HEK293 (cell line): ENCODE measurements around the gene CRLF2.
A peak's percentile ranks its signal among the peaks of the same experiment; 100 is the strongest.

Experiments
- GLIS2 ChIP-seq: fragments of 450-650 bp; formaldehyde crosslinking; IDR thresholded peaks from 2 replicates; pipeline ENCODE4 v1.5.1; 2016; ENCODE audit warnings: missing biosample characterization, missing genetic modification characterization
- MZF1 ChIP-seq: fragments of 450-650 bp; formaldehyde crosslinking; IDR thresholded peaks from 2 replicates; pipeline ENCODE4 v1.5.1; 2017; ENCODE audit warnings: missing biosample characterization, missing genetic modification characterization, borderline replicate concordance
- SCRT1 ChIP-seq: fragments of 450-650 bp; formaldehyde crosslinking; IDR thresholded peaks from 2 replicates; pipeline ENCODE4 v1.5.1; 2016; ENCODE audit warnings: missing biosample characterization, missing genetic modification characterization, borderline replicate concordance
- TRIM28 ChIP-seq: IDR thresholded peaks from 2 replicates; pipeline ENCODE4 v1.6.1; 2011; ENCODE audit warnings: low read length, control low read depth, borderline replicate concordance
- ZBTB17 ChIP-seq: fragments of 450-650 bp; formaldehyde crosslinking; IDR thresholded peaks from 2 replicates; pipeline ENCODE4 v1.5.1; 2016; ENCODE audit warnings: missing biosample characterization, missing genetic modification characterization
- ZBTB7A ChIP-seq: fragments of 450-650 bp; formaldehyde crosslinking; IDR thresholded peaks from 2 replicates; pipeline ENCODE4 v1.5.1; 2016; ENCODE audit warnings: low read depth, missing biosample characterization, missing genetic modification characterization
- ZBTB8A ChIP-seq: fragments of 450-650 bp; formaldehyde crosslinking; IDR thresholded peaks from 2 replicates; pipeline ENCODE4 v1.5.1; 2016; ENCODE audit warnings: missing biosample characterization, missing genetic modification characterization
- ZFHX2 ChIP-seq: fragments of 450-650 bp; formaldehyde crosslinking; conservative IDR thresholded peaks from 2 replicates; pipeline ENCODE4 v1.5.1; 2016; ENCODE audit warnings: missing biosample characterization, missing genetic modification characterization
- ZFP3 ChIP-seq: fragments of 450-650 bp; formaldehyde crosslinking; IDR thresholded peaks from 2 replicates; pipeline ENCODE4 v1.5.1; 2016; ENCODE audit warnings: low read depth, missing biosample characterization, missing genetic modification characterization
- ZIC2 ChIP-seq: fragments of 450-650 bp; formaldehyde crosslinking; IDR thresholded peaks from 2 replicates; pipeline ENCODE4 v1.5.1; 2016; ENCODE audit warnings: missing biosample characterization, missing genetic modification characterization
- ZNF114 ChIP-seq: fragments of 450-650 bp; formaldehyde crosslinking; IDR thresholded peaks from 2 replicates; pipeline ENCODE4 v1.5.0; 2017; ENCODE audit warnings: missing biosample characterization, missing genetic modification characterization
- ZNF146 ChIP-seq: fragments of 450-650 bp; formaldehyde crosslinking; IDR thresholded peaks from 2 replicates; pipeline ENCODE4 v1.5.1; 2016; ENCODE audit warnings: missing biosample characterization, missing genetic modification characterization
- ZNF155 ChIP-seq: fragments of 450-650 bp; formaldehyde crosslinking; IDR thresholded peaks from 2 replicates; pipeline ENCODE4 v1.5.1; 2016; ENCODE audit warnings: missing biosample characterization, missing genetic modification characterization
- ZNF157 ChIP-seq: fragments of 450-650 bp; formaldehyde crosslinking; IDR thresholded peaks from 2 replicates; pipeline ENCODE4 v1.5.1; 2016; ENCODE audit warnings: missing biosample characterization, missing genetic modification characterization
- ZNF239 ChIP-seq: fragments of 450-650 bp; formaldehyde crosslinking; IDR thresholded peaks from 2 replicates; pipeline ENCODE4 v1.5.1; 2016; ENCODE audit warnings: missing biosample characterization, missing genetic modification characterization
- ZNF248 ChIP-seq: fragments of 450-650 bp; formaldehyde crosslinking; IDR thresholded peaks from 2 replicates; pipeline ENCODE4 v1.5.1; 2017; ENCODE audit warnings: missing biosample characterization, missing genetic modification characterization
- ZNF266 ChIP-seq: fragments of 450-650 bp; formaldehyde crosslinking; IDR thresholded peaks from 2 replicates; pipeline ENCODE4 v1.5.1; 2016; ENCODE audit warnings: missing biosample characterization, missing genetic modification characterization, low read depth
- ZNF302 ChIP-seq: fragments of 450-650 bp; formaldehyde crosslinking; IDR thresholded peaks from 2 replicates; pipeline ENCODE4 v1.5.1; 2016; ENCODE audit warnings: missing biosample characterization, missing genetic modification characterization, low read depth
- ZNF404 ChIP-seq: fragments of 450-650 bp; formaldehyde crosslinking; IDR thresholded peaks from 2 replicates; pipeline ENCODE4 v1.5.1; 2017; ENCODE audit warnings: missing biosample characterization, missing genetic modification characterization
- ZNF596 ChIP-seq: fragments of 450-650 bp; IDR thresholded peaks from 2 replicates; pipeline ENCODE4 v1.5.0; 2018; ENCODE audit warnings: missing biosample characterization, mild to moderate bottlenecking, missing genetic modification characterization, moderate library complexity
- ZNF600 ChIP-seq: fragments of 450-650 bp; formaldehyde crosslinking; IDR thresholded peaks from 2 replicates; pipeline ENCODE4 v1.5.1; 2016; ENCODE audit warnings: missing biosample characterization, missing genetic modification characterization
- ZNF626 ChIP-seq: fragments of 450-650 bp; sonication (Bioruptor Pico); formaldehyde crosslinking; IDR thresholded peaks from 2 replicates; pipeline ENCODE4 v1.5.1; 2018; ENCODE audit warnings: missing biosample characterization, missing genetic modification characterization, inconsistent platforms
- ZNF654 ChIP-seq: fragments of 450-650 bp; formaldehyde crosslinking; IDR thresholded peaks from 2 replicates; pipeline ENCODE4 v1.5.1; 2016; ENCODE audit warnings: low read depth, missing biosample characterization, missing genetic modification characterization
- ZNF677 ChIP-seq: fragments of 450-650 bp; IDR thresholded peaks from 2 replicates; pipeline ENCODE4 v1.5.0; 2018; ENCODE audit warnings: missing biosample characterization, mild to moderate bottlenecking, missing genetic modification characterization, moderate library complexity
- ZNF76 ChIP-seq: fragments of 450-650 bp; formaldehyde crosslinking; IDR thresholded peaks from 2 replicates; pipeline ENCODE4; 2016; ENCODE audit warnings: low read depth, missing biosample characterization, missing genetic modification characterization, borderline replicate concordance
- ZXDB ChIP-seq: fragments of 450-650 bp; formaldehyde crosslinking; IDR thresholded peaks from 2 replicates; pipeline ENCODE4 v1.5.1; 2016; ENCODE audit warnings: missing biosample characterization, missing genetic modification characterization
- TF ChIP-seq, protein P1 (sequence below): fragments of 450-650 bp; formaldehyde crosslinking; IDR thresholded peaks from 2 replicates; pipeline ENCODE4 v1.5.1; 2016; ENCODE audit warnings: missing biosample characterization, missing genetic modification characterization
- TF ChIP-seq, protein P2 (sequence below): fragments of 450-650 bp; formaldehyde crosslinking; conservative IDR thresholded peaks from 2 replicates; pipeline ENCODE4 v1.5.1; 2016; ENCODE audit warnings: low read depth, missing biosample characterization, missing genetic modification characterization
- TF ChIP-seq, protein P3 (sequence below): fragments of 450-650 bp; IDR thresholded peaks from 2 replicates; pipeline ENCODE4 v1.5.1; 2018; ENCODE audit warnings: missing biosample characterization, missing genetic modification characterization
- TF ChIP-seq, protein P4 (sequence below): fragments of 450-650 bp; formaldehyde crosslinking; IDR thresholded peaks from 2 replicates; pipeline ENCODE4 v1.5.1; 2017; ENCODE audit warnings: missing biosample characterization, mild to moderate bottlenecking, missing genetic modification characterization, moderate library complexity

The CRLF2 gene

DNA sequence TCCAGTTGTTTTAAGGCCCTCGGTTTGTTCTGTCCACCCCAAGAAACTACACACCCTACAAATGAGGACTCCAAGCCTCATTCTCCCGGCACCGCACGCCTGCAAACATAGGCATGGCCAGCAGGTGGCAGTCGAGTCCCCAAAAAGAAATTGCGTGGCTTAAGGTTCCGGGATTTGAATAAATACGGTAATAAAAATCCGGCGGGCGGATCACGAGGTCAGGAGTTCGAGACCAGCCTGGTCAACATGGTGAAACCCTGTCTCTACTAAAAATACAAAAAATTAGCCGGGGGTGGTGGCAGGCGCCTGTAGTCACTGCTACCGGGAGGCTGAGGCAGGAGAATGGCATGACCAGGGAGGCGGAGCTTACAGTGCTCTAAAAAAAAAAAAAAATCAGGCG, 34.4 kb upstream of the CRLF2 start (continued):
- TF ChIP-seq ZNF626 (tag by site-specific recombination) = no peak
- TF ChIP-seq, protein P1, sequence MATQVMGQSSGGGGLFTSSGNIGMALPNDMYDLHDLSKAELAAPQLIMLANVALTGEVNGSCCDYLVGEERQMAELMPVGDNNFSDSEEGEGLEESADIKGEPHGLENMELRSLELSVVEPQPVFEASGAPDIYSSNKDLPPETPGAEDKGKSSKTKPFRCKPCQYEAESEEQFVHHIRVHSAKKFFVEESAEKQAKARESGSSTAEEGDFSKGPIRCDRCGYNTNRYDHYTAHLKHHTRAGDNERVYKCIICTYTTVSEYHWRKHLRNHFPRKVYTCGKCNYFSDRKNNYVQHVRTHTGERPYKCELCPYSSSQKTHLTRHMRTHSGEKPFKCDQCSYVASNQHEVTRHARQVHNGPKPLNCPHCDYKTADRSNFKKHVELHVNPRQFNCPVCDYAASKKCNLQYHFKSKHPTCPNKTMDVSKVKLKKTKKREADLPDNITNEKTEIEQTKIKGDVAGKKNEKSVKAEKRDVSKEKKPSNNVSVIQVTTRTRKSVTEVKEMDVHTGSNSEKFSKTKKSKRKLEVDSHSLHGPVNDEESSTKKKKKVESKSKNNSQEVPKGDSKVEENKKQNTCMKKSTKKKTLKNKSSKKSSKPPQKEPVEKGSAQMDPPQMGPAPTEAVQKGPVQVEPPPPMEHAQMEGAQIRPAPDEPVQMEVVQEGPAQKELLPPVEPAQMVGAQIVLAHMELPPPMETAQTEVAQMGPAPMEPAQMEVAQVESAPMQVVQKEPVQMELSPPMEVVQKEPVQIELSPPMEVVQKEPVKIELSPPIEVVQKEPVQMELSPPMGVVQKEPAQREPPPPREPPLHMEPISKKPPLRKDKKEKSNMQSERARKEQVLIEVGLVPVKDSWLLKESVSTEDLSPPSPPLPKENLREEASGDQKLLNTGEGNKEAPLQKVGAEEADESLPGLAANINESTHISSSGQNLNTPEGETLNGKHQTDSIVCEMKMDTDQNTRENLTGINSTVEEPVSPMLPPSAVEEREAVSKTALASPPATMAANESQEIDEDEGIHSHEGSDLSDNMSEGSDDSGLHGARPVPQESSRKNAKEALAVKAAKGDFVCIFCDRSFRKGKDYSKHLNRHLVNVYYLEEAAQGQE (tag by site-specific recombination) = no peak
- TF ChIP-seq ZNF596 = no peak
- TF ChIP-seq GLIS2 (tag by site-specific recombination) = no peak
- no peak for TF ChIP-seq SCRT1 (tag by site-specific recombination)
- TF ChIP-seq, protein P2, sequence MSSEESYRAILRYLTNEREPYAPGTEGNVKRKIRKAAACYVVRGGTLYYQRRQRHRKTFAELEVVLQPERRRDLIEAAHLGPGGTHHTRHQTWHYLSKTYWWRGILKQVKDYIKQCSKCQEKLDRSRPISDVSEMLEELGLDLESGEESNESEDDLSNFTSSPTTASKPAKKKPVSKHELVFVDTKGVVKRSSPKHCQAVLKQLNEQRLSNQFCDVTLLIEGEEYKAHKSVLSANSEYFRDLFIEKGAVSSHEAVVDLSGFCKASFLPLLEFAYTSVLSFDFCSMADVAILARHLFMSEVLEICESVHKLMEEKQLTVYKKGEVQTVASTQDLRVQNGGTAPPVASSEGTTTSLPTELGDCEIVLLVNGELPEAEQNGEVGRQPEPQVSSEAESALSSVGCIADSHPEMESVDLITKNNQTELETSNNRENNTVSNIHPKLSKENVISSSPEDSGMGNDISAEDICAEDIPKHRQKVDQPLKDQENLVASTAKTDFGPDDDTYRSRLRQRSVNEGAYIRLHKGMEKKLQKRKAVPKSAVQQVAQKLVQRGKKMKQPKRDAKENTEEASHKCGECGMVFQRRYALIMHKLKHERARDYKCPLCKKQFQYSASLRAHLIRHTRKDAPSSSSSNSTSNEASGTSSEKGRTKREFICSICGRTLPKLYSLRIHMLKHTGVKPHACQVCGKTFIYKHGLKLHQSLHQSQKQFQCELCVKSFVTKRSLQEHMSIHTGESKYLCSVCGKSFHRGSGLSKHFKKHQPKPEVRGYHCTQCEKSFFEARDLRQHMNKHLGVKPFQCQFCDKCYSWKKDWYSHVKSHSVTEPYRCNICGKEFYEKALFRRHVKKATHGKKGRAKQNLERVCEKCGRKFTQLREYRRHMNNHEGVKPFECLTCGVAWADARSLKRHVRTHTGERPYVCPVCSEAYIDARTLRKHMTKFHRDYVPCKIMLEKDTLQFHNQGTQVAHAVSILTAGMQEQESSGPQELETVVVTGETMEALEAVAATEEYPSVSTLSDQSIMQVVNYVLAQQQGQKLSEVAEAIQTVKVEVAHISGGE (tag by site-specific recombination) = no peak
- TF ChIP-seq ZNF302 (tag by site-specific recombination) = no peak
- TF ChIP-seq ZNF146 (tag by site-specific recombination) = no peak
- TF ChIP-seq ZNF677 (tag by site-specific recombination) = no peak
- TF ChIP-seq ZNF266 (tag by site-specific recombination) = no peak
- TF ChIP-seq ZNF600 (tag by site-specific recombination) = no peak
- TF ChIP-seq ZNF155 (tag by site-specific recombination) = no peak
- no peak for TF ChIP-seq ZBTB17 (tag by site-specific recombination)
- TF ChIP-seq ZNF157 = no peak
- no peak for TF ChIP-seq ZFP3
- TF ChIP-seq MZF1 (tag by site-specific recombination) = no peak
- TF ChIP-seq ZBTB8A (tag by site-specific recombination) = peak; percentile 23; the same call in 1 of the 2 replicates
- no peak for TF ChIP-seq ZNF248
- TF ChIP-seq, protein P3, sequence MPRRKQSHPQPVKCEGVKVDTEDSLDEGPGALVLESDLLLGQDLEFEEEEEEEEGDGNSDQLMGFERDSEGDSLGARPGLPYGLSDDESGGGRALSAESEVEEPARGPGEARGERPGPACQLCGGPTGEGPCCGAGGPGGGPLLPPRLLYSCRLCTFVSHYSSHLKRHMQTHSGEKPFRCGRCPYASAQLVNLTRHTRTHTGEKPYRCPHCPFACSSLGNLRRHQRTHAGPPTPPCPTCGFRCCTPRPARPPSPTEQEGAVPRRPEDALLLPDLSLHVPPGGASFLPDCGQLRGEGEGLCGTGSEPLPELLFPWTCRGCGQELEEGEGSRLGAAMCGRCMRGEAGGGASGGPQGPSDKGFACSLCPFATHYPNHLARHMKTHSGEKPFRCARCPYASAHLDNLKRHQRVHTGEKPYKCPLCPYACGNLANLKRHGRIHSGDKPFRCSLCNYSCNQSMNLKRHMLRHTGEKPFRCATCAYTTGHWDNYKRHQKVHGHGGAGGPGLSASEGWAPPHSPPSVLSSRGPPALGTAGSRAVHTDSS = no peak
- peak; percentile 60 for TF ChIP-seq ZNF654
- TF ChIP-seq ZNF404 (tag by site-specific recombination) = no peak
- TF ChIP-seq ZBTB7A = no peak
- TF ChIP-seq ZNF114 (tag by site-specific recombination) = no peak
- no peak for TF ChIP-seq ZNF239 (tag by site-specific recombination)
- TF ChIP-seq ZXDB (tag by site-specific recombination) = peak; percentile 42; the same call in 1 of the 2 replicates
- TF ChIP-seq ZIC2 (tag by site-specific recombination) = no peak
- 0 out of 2 replicates have a peak, but pooled peaks have one; percentile 17 for TF ChIP-seq ZNF76
- TF ChIP-seq ZFHX2 = no peak
- TF ChIP-seq, protein P4, sequence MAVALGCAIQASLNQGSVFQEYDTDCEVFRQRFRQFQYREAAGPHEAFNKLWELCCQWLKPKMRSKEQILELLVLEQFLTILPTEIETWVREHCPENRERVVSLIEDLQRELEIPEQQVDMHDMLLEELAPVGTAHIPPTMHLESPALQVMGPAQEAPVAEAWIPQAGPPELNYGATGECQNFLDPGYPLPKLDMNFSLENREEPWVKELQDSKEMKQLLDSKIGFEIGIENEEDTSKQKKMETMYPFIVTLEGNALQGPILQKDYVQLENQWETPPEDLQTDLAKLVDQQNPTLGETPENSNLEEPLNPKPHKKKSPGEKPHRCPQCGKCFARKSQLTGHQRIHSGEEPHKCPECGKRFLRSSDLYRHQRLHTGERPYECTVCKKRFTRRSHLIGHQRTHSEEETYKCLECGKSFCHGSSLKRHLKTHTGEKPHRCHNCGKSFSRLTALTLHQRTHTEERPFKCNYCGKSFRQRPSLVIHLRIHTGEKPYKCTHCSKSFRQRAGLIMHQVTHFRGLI (tag by site-specific recombination) = no peak
- TF ChIP-seq TRIM28 = peak; percentile 63; the same call in 1 of the 2 replicates
